Fibroblast of peridontal ligament (primary cell): ENCODE data around the gene PNPLA1.

Source experiments
- DNase-seq: peaks from one replicate; pipeline ENCODE4 v3.0.0-alpha.2; 2010; ENCODE audit errors: extremely low read depth

PNPLA1 gene

GRCh38 chr6:36285187-36285671 is 15.4 kb downstream of the PNPLA1 start:
- DNase-seq = no peak

- DNase-seq = no peak
Measured at GRCh38 chr6:36285797-36286196, 15.9 kb downstream of the PNPLA1 start.

- DNase-seq = no peak
Measured at GRCh38 chr6:36286858-36287257, 17.0 kb downstream of the PNPLA1 start.

GRCh38 chr6:36289281-36289878 is 19.5 kb downstream of the PNPLA1 start:
- no peak for DNase-seq

- peak; percentile 5 for DNase-seq
Measured at GRCh38 chr6:36290668-36291620, 21.1 kb downstream of the PNPLA1 start.

GRCh38 chr6:36292170-36292569 is 22.3 kb downstream of the PNPLA1 start:
- no peak for DNase-seq

GRCh38 chr6:36296240-36296639 is 26.4 kb downstream of the PNPLA1 start:
- peak; percentile 85 for DNase-seq

GRCh38 chr6:36297051-36297450 is 27.2 kb downstream of the PNPLA1 start:
- DNase-seq = no peak

GRCh38 chr6:36297511-36297910 is 27.7 kb downstream of the PNPLA1 start:
- DNase-seq = no peak

GRCh38 chr6:36298027-36298426 is 28.2 kb downstream of the PNPLA1 start:
- no peak for DNase-seq

- no peak for DNase-seq
Measured at GRCh38 chr6:36301085-36301658, 31.3 kb downstream of the PNPLA1 start.

- peak; percentile 45 for DNase-seq
Measured at GRCh38 chr6:36301781-36302180, 31.9 kb downstream of the PNPLA1 start.

GRCh38 chr6:36302227-36302976 is 32.5 kb downstream of the PNPLA1 start:
- peak; percentile 83 for DNase-seq

- no peak for DNase-seq
Measured at GRCh38 chr6:36305885-36306284, 36.0 kb downstream of the PNPLA1 start.

GRCh38 chr6:36306375-36306774 is 36.5 kb downstream of the PNPLA1 start:
- DNase-seq = no peak

GRCh38 chr6:36308514-36308913 is 38.7 kb downstream of the PNPLA1 start:
- no peak for DNase-seq

GRCh38 chr6:36309203-36309602 is 39.3 kb downstream of the PNPLA1 start:
- no peak for DNase-seq

- no peak for DNase-seq
Measured at GRCh38 chr6:36309900-36310299, 40.0 kb downstream of the PNPLA1 start.

GRCh38 chr6:36312854-36313648 is 43.2 kb downstream of the PNPLA1 start:
- no peak for DNase-seq

GRCh38 chr6:36313649-36313936 is 43.7 kb downstream of the PNPLA1 start:
- no peak for DNase-seq
